ENCODE data around the gene ZBTB20. TPM values are rescaled to one million over a fixed set of nuclear protein-coding genes. Genes with fewer than 3 reads are reported as not detected.

Gene ZBTB20
- total and polyA plus RNA-seq, 7 donors: 0.40 to 74.9 (median 41.7) TPM

DNA sequence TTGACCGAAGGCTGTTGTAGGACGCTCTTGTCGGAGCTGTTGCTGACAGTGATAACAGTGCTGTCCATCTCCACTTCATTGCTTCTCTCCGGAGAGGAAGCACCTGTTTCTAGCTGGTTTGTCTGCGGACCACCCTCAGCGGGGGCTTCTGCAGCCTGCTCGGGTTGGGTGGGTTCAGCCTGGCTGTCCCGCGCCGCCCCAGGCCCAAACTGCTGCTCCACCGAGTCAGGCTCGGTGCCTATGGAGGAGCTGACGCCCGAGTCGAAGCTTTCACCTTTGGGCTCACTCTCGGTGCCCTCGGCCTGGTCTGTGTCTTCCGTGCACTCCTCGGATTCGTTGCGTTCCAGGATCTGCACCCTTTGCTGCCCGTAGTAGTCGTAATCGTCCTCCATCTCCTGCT lies 796.4 kb downstream of the ZBTB20 start:
- intact Hi-C loops (cut with DNase I): no loop called here
- 94 to 97% (median 96%) methylated on average over 24 of the region's 24 CpGs for WGBS, 3 donors
- DNase-seq (no peak), ATAC-seq (peak in 2 of 4 donors; percentile 22 to 23)
- Histone ChIP-seq H3K36me3 (ENCODE audit: insufficient read depth in 1 of 2, low read depth in 1 of 2) (peaks cover 0 to 63% of the 10 kb centered on the region in 2 donors), H3K27me3 (ENCODE audit: insufficient read depth in 3 of 3, low read length in 2 of 3) (no peaks in the 10 kb centered on the region), H3K4me1 (no peaks in the 10 kb centered on the region), H3K4me3 (no peak overlapping the region), H3K27ac (no peak overlapping the region), H3K9me3 (no peaks in the 10 kb centered on the region)
- TF ChIP-seq, protein P1, sequence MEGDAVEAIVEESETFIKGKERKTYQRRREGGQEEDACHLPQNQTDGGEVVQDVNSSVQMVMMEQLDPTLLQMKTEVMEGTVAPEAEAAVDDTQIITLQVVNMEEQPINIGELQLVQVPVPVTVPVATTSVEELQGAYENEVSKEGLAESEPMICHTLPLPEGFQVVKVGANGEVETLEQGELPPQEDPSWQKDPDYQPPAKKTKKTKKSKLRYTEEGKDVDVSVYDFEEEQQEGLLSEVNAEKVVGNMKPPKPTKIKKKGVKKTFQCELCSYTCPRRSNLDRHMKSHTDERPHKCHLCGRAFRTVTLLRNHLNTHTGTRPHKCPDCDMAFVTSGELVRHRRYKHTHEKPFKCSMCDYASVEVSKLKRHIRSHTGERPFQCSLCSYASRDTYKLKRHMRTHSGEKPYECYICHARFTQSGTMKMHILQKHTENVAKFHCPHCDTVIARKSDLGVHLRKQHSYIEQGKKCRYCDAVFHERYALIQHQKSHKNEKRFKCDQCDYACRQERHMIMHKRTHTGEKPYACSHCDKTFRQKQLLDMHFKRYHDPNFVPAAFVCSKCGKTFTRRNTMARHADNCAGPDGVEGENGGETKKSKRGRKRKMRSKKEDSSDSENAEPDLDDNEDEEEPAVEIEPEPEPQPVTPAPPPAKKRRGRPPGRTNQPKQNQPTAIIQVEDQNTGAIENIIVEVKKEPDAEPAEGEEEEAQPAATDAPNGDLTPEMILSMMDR (IDR thresholded peaks at IDR 0.05): no peak

DNA sequence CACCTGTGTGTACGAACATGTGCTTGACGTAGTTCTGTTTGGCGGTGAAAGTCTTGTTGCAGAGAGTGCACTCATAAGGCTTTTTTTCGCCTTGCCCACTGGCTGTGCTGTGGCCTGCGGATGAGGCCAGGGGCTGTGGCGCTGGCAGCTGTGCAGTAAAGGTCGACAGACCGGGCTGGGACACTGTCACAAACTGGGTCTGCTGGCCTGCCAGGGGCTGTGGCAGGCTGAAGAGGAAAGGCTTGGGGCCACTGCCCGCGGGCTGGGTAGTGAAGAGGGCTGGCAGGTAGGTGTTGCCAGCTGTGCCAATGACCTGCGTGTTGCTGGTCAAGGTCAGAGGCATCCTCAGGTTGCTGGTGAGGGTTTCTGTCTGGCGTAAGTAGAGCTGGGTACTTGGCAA lies 796.8 kb downstream of the ZBTB20 start:
- 83 to 93% (median 88%) methylated on average over 12 of the region's 12 CpGs for WGBS, 3 donors
- H3K27me3 ChIP-seq (ENCODE audit: insufficient read depth in 3 of 3, low read length in 2 of 3): no peaks in the 10 kb centered on the region
- ATAC-seq: peak in 2 of 4 donors; percentile 7 to 43
- H3K4me3 ChIP-seq: no peak overlapping the region
- no peak for DNase-seq
- no peaks in the 10 kb centered on the region for H3K4me1 ChIP-seq
- H3K36me3 ChIP-seq (ENCODE audit: insufficient read depth in 1 of 2, low read depth in 1 of 2): peaks cover 0 to 66% of the 10 kb centered on the region in 2 donors
- H3K9me3 ChIP-seq: no peaks in the 10 kb centered on the region
- no peak overlapping the region for H3K27ac ChIP-seq
- intact Hi-C loops (cut with DNase I): no loop called here
- TF ChIP-seq, protein P1 (IDR thresholded peaks at IDR 0.05): no peak

DNA sequence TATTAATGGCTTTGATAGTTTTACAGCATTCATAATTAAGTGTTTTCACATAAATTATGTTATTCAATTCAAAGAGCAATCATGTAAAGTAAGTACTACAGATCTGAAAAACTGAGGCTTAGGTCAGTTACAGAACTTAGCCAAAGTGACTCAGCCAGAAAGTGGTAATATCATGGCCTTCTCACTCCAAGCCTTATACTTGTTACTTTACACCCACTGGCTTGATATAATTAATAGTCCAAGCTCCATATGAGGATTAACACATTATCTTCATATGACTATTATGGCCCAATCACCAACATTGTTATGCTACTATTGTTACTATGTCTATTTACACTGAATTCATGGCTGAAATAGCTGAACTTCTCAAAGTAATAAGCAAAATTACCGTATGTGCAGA lies 802.6 kb downstream of the ZBTB20 start:
- Histone ChIP-seq H3K9me3 (no peaks in the 10 kb centered on the region), H3K36me3 (ENCODE audit: insufficient read depth in 1 of 2, low read depth in 1 of 2) (peaks cover 3 to 81% of the 10 kb centered on the region in 2 donors), H3K4me1 (no peaks in the 10 kb centered on the region), H3K4me3 (no peak overlapping the region), H3K27me3 (ENCODE audit: insufficient read depth in 3 of 3, low read length in 2 of 3) (no peaks in the 10 kb centered on the region), H3K27ac (no peak overlapping the region)
- peak in 1 of 4 donors; percentile 19 for ATAC-seq
- intact Hi-C loops (cut with DNase I): no loop called here
- DNase-seq: no peak
- TF ChIP-seq, protein P1 (IDR thresholded peaks at IDR 0.05): no peak
- WGBS, 3 donors: 85 to 91% (median 87%) methylated on average over 1 of the region's 1 CpG

DNA sequence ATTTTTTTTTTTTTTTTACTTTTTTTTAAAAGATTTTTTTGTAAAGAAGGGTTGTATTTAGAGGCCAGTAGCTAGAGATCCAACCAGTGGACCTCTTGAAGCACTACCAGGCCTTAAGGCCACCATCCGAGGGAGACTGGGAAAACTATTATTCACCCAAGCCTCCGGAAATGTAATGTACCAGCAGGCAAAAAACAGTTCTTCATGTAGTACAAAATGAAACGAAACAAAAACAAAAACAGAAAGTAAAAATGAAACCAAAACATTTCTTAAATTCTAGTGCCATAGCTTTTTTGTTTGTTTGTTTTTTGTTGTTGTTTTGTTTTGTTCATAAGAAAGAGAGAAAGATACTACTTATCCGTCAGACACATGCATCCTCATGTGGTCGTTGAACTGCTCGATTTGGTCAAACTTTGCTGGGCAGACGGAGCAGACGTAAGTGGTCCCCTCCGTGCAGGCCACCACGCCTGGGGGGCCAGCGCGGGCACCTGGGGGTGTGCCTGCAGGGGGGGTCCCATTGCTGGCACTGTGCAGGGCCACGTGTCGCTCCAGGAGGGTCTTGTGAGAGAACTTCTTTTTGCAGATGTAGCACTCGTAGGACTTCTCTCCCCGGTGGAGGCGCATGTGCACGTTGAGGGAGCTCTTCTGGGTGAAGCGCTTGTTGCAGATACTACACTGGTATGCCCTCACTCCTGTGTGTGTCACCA lies 808.3 kb downstream of the ZBTB20 start:
- no peak for DNase-seq
- Histone ChIP-seq H3K9me3 (no peaks in the 10 kb centered on the region), H3K27me3 (ENCODE audit: insufficient read depth in 3 of 3, low read length in 2 of 3) (no peaks in the 10 kb centered on the region), H3K4me1 (no peaks in the 10 kb centered on the region), H3K36me3 (ENCODE audit: insufficient read depth in 1 of 2, low read depth in 1 of 2) (peaks cover 4 to 61% of the 10 kb centered on the region in 2 donors), H3K4me3 (no peak overlapping the region), H3K27ac (no peak overlapping the region)
- no peak for ATAC-seq
- intact Hi-C loops (cut with DNase I): no loop called here
- WGBS, 3 donors: 91 to 93% (median 93%) methylated on average over 19 of the region's 19 CpGs
- TF ChIP-seq, protein P1 (IDR thresholded peaks at IDR 0.05): no peak

- Histone ChIP-seq H3K9me3 (no peaks in the 10 kb centered on the region), H3K36me3 (ENCODE audit: insufficient read depth in 1 of 2, low read depth in 1 of 2) (peaks cover 7 to 53% of the 10 kb centered on the region in 2 donors), H3K27ac (no peak overlapping the region), H3K27me3 (ENCODE audit: insufficient read depth in 3 of 3, low read length in 2 of 3) (no peaks in the 10 kb centered on the region), H3K4me1 (no peaks in the 10 kb centered on the region), H3K4me3 (no peak overlapping the region)
- DNase-seq: no peak
- intact Hi-C loops (cut with DNase I): no loop called here
- WGBS, 3 donors: 93 to 99% (median 95%) methylated on average over 3 of the region's 3 CpGs
- no peak for ATAC-seq
- TF ChIP-seq, protein P1 (IDR thresholded peaks at IDR 0.05): no peak
Measured at GRCh38 chr3:114336857-114337256, 810.2 kb downstream of the ZBTB20 start.

Measured in psoas muscle (tissue), 8 donors.